Raji (cell line): ENCODE results near the gene OR5P2.

Source experiments
- POLR2A ChIP-seq: IDR thresholded peaks from 2 replicates; pipeline ENCODE4 v1.6.1; 2011; ENCODE audit warnings: low read depth, low read length, control low read depth; ENCODE audit not compliant: insufficient read depth

The OR5P2 gene

GRCh38 chr11:7796842-7797241 is at the start of gene OR5P2:
TSS of gene OR5P2 (minus strand) at chr11:7796942. CDS start at chr11:7796942, 0 bp downstream.
- TF ChIP-seq POLR2A = no peak

- no peak for TF ChIP-seq POLR2A
Measured at GRCh38 chr11:7846003-7846402, 49.3 kb upstream of the OR5P2 start.

GRCh38 chr11:7844986-7845385 is 48.2 kb upstream of the OR5P2 start:
- no peak for TF ChIP-seq POLR2A

- no peak for TF ChIP-seq POLR2A
Measured at GRCh38 chr11:7844521-7844920, 47.8 kb upstream of the OR5P2 start.

- TF ChIP-seq POLR2A = no peak
Measured at GRCh38 chr11:7840578-7840977, 43.8 kb upstream of the OR5P2 start.

GRCh38 chr11:7833527-7833926 is 36.8 kb upstream of the OR5P2 start:
- no peak for TF ChIP-seq POLR2A

- TF ChIP-seq POLR2A = no peak
Measured at GRCh38 chr11:7830740-7831139, 34.0 kb upstream of the OR5P2 start, which contains the start of gene OR5P3. TSS of gene OR5P3 (minus strand) at chr11:7830840.

GRCh38 chr11:7826324-7826723 is 29.6 kb upstream of the OR5P2 start:
- no peak for TF ChIP-seq POLR2A

- TF ChIP-seq POLR2A = no peak
Measured at GRCh38 chr11:7793233-7793632, 3.5 kb downstream of the OR5P2 start.

- TF ChIP-seq POLR2A = no peak
Measured at GRCh38 chr11:7787239-7787638, 9.5 kb downstream of the OR5P2 start.

- no peak for TF ChIP-seq POLR2A
Measured at GRCh38 chr11:7775689-7776088, 21.1 kb downstream of the OR5P2 start.

- no peak for TF ChIP-seq POLR2A
Measured at GRCh38 chr11:7759010-7759409, 37.7 kb downstream of the OR5P2 start.

GRCh38 chr11:7749456-7749855 is 47.3 kb downstream of the OR5P2 start:
- no peak for TF ChIP-seq POLR2A
